Measurements from ENCODE around the gene LRRFIP2.
"Not testable (repeated sequence)": the region's sequence is repeated elsewhere in the genome, so short reads cannot be mapped to it uniquely, and the experiment has no call there.

LRRFIP2 gene

DNA sequence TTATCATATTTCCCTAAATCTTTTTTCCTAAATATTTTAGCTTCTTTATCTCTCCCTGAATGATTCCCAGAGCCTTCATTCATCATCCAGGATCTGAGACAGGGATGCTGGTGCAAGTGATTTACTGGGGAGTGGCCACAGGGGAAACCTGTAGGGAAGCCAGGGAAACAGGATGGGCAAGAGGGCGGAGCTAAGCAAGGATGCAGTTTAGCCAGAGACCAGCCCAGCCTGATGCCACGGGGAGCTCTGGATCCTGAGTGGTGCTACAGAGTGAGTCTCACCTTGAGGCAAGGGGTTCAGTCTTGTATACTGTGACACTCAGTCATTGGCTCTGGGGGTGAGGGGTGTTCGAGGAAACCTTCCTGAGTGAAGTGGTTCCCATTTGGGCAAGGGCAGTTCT is 39.7 kb upstream of the LRRFIP2 start:
- Histone ChIP-seq H3K36me3 (ENCODE audit: control insufficient read depth in 2 of 2, insufficient read depth in 1 of 2, low read length in 2 of 2) (no peaks in the 10 kb centered on the region), H3K4me3 (ENCODE audit: low read depth, low read length) (no peak overlapping the region), H3K4me1 (ENCODE audit: control insufficient read depth, insufficient read depth, low read length) (no peaks in the 10 kb centered on the region), H3K27ac (ENCODE audit: extremely low read depth, low read depth, low read length) (no peak overlapping the region), H3K9me3 (ENCODE audit: control insufficient read depth, insufficient read depth, low read depth, low read length) (no peaks in the 10 kb centered on the region)
- TF ChIP-seq GLI2 (tag by site-specific recombination; IDR thresholded peaks at IDR 0.05; ENCODE audit: borderline replicate concordance, low read depth) (no peak), ZNF530 (tag by site-specific recombination; IDR thresholded peaks at IDR 0.05; ENCODE audit: low read depth) (no peak), SCRT2 (tag by site-specific recombination; IDR thresholded peaks at IDR 0.05) (no peak), ZNF529 (tag by site-specific recombination; IDR thresholded peaks at IDR 0.05; ENCODE audit: insufficient replicate concordance) (no peak), ZNF202 (tag by site-specific recombination; IDR thresholded peaks at IDR 0.05; ENCODE audit: borderline replicate concordance) (no peak), IKZF3 (tag by site-specific recombination; IDR thresholded peaks at IDR 0.05) (no peak), ZNF350 (tag by site-specific recombination; IDR thresholded peaks at IDR 0.05) (no peak), ZNF830 (tag by site-specific recombination; IDR thresholded peaks at IDR 0.05; ENCODE audit: low read depth) (no peak), ZNF548 (tag by site-specific recombination; IDR thresholded peaks at IDR 0.05) (no peak)
- POLR2A ChIA-PET: interaction anchor here (1.2 kb wide), 1 partner anchor 221 kb away, joined by 3 read pairs; the partner anchor contains the start of genes EPM2AIP1 and MLH1
- CTCF ChIA-PET: interaction anchor here (0.5 to 1.3 kb wide), 9 partner anchors 10 to 981 kb away, joined by 3 to 10 read pairs (median 3); no protein-coding TSS in a partner anchor

DNA sequence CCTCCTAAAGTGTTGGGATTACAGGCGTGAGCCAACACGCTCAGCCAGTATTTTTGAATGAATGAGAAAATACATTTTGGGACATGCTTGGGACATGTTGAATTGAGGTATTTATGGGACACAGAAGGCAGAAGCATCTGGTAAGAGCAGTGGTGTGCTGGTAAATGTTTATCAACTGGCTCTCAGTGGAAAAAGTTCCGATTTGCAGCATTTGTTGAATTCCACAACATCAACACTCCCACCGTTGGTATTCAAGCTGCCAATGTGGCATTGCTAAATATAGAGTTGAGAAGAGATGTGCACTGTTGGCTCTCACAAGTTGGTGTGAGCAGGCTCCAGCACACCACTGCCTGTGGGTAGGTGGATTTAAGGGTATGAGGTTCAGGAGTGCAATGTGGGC is 35.8 kb upstream of the LRRFIP2 start:
- Histone ChIP-seq H3K4me1 (ENCODE audit: control insufficient read depth, insufficient read depth, low read length) (no peaks in the 10 kb centered on the region), H3K9me3 (ENCODE audit: control insufficient read depth, insufficient read depth, low read depth, low read length) (no peaks in the 10 kb centered on the region), H3K4me3 (ENCODE audit: low read depth, low read length) (no peak overlapping the region), H3K36me3 (ENCODE audit: control insufficient read depth in 2 of 2, insufficient read depth in 1 of 2, low read length in 2 of 2) (no peaks in the 10 kb centered on the region), H3K27ac (ENCODE audit: extremely low read depth, low read depth, low read length) (no peak overlapping the region)
- ChIA-PET POLR2A (no interaction called here), CTCF (no interaction called here)
- TF ChIP-seq, protein P1, sequence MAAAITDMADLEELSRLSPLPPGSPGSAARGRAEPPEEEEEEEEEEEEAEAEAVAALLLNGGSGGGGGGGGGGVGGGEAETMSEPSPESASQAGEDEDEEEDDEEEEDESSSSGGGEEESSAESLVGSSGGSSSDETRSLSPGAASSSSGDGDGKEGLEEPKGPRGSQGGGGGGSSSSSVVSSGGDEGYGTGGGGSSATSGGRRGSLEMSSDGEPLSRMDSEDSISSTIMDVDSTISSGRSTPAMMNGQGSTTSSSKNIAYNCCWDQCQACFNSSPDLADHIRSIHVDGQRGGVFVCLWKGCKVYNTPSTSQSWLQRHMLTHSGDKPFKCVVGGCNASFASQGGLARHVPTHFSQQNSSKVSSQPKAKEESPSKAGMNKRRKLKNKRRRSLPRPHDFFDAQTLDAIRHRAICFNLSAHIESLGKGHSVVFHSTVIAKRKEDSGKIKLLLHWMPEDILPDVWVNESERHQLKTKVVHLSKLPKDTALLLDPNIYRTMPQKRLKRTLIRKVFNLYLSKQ (tag by site-specific recombination; IDR thresholded peaks at IDR 0.05; ENCODE audit: borderline replicate concordance): no peak
- no peak for TF ChIP-seq ZNF23 (tag by site-specific recombination; IDR thresholded peaks at IDR 0.05; ENCODE audit: borderline replicate concordance)
- TF ChIP-seq HOXD13 (CRISPR knock-in tag; IDR thresholded peaks at IDR 0.05; ENCODE audit: borderline replicate concordance): no peak
- TF ChIP-seq ZNF785 (tag by site-specific recombination; IDR thresholded peaks at IDR 0.05): no peak
- no peak for TF ChIP-seq ZNF626 (tag by site-specific recombination; IDR thresholded peaks at IDR 0.05)
- TF ChIP-seq, protein P2, sequence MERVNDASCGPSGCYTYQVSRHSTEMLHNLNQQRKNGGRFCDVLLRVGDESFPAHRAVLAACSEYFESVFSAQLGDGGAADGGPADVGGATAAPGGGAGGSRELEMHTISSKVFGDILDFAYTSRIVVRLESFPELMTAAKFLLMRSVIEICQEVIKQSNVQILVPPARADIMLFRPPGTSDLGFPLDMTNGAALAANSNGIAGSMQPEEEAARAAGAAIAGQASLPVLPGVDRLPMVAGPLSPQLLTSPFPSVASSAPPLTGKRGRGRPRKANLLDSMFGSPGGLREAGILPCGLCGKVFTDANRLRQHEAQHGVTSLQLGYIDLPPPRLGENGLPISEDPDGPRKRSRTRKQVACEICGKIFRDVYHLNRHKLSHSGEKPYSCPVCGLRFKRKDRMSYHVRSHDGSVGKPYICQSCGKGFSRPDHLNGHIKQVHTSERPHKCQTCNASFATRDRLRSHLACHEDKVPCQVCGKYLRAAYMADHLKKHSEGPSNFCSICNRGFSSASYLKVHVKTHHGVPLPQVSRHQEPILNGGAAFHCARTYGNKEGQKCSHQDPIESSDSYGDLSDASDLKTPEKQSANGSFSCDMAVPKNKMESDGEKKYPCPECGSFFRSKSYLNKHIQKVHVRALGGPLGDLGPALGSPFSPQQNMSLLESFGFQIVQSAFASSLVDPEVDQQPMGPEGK (tag by site-specific recombination; IDR thresholded peaks at IDR 0.05): no peak
- TF ChIP-seq ZNF654 (tag by site-specific recombination; IDR thresholded peaks at IDR 0.05; ENCODE audit: low read depth): no peak
- TF ChIP-seq ZNF747 (tag by site-specific recombination; IDR thresholded peaks at IDR 0.05): no peak
- no peak for TF ChIP-seq BCL11A (tag by site-specific recombination; IDR thresholded peaks at IDR 0.05; ENCODE audit: low read depth)
- TF ChIP-seq ZNF157 (tag by site-specific recombination; IDR thresholded peaks at IDR 0.05): no peak

DNA sequence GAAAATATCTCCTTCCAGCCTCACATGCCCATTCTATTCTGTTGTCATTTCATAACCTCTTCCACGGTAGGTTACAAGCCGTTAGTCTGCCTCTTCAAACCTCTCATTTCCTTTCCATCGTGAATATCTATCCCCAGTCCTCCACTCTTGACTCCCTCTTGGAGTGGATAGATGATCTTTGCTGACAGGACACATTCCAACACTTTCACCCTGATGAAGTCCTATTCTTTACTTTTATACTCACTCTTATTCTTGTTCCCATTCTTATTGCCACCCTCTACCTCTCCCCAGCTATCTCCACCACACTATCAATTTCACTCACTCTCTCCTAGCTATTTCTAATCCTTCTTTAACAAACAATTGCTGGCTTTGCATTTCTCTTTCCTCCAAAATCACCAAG is 34.2 kb upstream of the LRRFIP2 start:
- CTCF ChIA-PET; H3K36me3 ChIP-seq (ENCODE audit: control insufficient read depth in 2 of 2, insufficient read depth in 1 of 2, low read length in 2 of 2); POLR2A ChIA-PET; H3K9me3 ChIP-seq (ENCODE audit: control insufficient read depth, insufficient read depth, low read depth, low read length); H3K4me1 ChIP-seq (ENCODE audit: control insufficient read depth, insufficient read depth, low read length); H3K27ac ChIP-seq (ENCODE audit: extremely low read depth, low read depth, low read length); H3K4me3 ChIP-seq (ENCODE audit: low read depth, low read length): not testable (repeated sequence)

Data from HEK293 (cell line).